H1 (cell line): ENCODE measurements around the gene ITGB2. TPM values are rescaled to one million over a fixed set of nuclear protein-coding genes. Genes with fewer than 3 reads are reported as not detected.

Experiments
- BRCA1 ChIP-seq: IDR thresholded peaks from 2 replicates; pipeline ENCODE4 v1.6.1; 2012; ENCODE audit warnings: low read depth, low read length, improper control_type of control experiment
- CTBP2 ChIP-seq: IDR thresholded peaks from 2 replicates; pipeline ENCODE4 v1.7.0; 2011; ENCODE audit warnings: borderline replicate concordance, mild to moderate bottlenecking, moderate library complexity, mixed read lengths, low read length; ENCODE audit not compliant: insufficient read depth, insufficient read length
- NRF1 ChIP-seq: IDR thresholded peaks from 2 replicates; pipeline ENCODE4 v1.6.1; 2011; ENCODE audit warnings: mild to moderate bottlenecking, low read depth, low read length, improper control_type of control experiment
- PHF8 ChIP-seq: fragments of 200-600 bp; sonication (generic); conservative IDR thresholded peaks from 2 replicates; pipeline ENCODE4 v1.7.1; 2012; ENCODE audit warnings: low read depth, mild to moderate bottlenecking, inconsistent platforms, low read length, moderate library complexity
- SUZ12 ChIP-seq: fragments of 200-600 bp; sonication (generic); IDR thresholded peaks from 2 replicates; pipeline ENCODE4 v1.6.1; 2012; ENCODE audit warnings: mild to moderate bottlenecking, inconsistent platforms, low read length, moderate library complexity, mixed read lengths
- polyA plus RNA-seq, 7 experiments: library from polyadenylated mRNA; depleted of rRNA in 3 of 7; stranded (reverse) in 5 of 7; unstranded in 2 of 7; fragments of >200 nt in 5 of 7; fragments of 200-250 nt in 2 of 7; gene quantifications; 1 replicate in 5 of 7; 2 replicates in 1 of 7; 4 replicates in 1 of 7; pipeline versions ENCODE4 v1.2.1 to v1.2.3, GENCODE V29; 2011 to 2013; ENCODE audit warnings: missing spikeins in 2 of 7, mixed read lengths in 2 of 7
- total RNA-seq: library from RNA; stranded (reverse); fragmentation: NEBNext Ultra II Directional; extraction: Animal tissue kit (Norgen Biotek cat#: 25700); gene quantifications from 2 replicates; pipeline ENCODE4 v1.2.1, GENCODE V29; 2021
- TF ChIP-seq, protein P1 (sequence below): IDR thresholded peaks from 2 replicates; pipeline ENCODE4 v1.6.1; 2011; ENCODE audit warnings: low read length, improper control_type of control experiment

Gene ITGB2
- total and polyA plus RNA-seq, 2 of the 8 experiments (the other 6 are each of a cell fraction or from before 2014, with no cell fraction given), result 0.24 to 0.63 TPM

DNA sequence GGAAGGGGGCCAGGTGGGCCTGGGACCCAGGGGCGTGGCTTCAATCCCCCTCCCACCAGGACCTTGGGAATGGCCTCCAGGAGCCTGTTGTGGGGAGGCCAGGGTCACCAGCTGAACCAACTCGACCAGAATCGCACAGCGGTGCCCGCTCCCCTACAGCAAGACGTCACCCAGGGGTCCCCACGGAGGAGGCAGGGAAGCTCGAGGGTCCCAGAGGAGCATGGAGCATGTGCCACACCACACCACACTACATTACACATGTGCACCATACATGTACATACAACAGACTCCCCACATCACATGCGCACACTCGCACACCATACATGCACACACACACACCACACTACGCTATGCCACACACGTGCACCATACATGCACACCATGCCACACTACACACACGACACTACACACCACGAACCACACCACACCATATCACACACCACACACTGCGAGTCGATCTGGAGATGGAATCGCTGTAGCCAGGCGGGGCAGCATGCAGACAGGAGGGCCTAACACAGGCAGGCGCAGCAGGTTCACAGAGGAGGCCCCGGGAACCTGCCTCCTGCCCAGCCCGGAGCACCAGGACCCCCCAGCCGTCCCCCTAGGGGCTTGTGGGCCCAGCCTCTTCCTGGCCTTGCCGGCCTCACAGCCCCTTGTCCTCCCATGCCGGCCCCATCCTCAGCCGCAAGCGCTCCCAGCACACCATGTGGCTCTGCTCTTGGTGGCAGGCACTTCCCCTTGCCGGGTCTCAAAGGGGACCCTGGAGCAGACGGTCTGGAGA, 596 bp downstream of the ITGB2 start (continued):
- TF ChIP-seq, protein P1, sequence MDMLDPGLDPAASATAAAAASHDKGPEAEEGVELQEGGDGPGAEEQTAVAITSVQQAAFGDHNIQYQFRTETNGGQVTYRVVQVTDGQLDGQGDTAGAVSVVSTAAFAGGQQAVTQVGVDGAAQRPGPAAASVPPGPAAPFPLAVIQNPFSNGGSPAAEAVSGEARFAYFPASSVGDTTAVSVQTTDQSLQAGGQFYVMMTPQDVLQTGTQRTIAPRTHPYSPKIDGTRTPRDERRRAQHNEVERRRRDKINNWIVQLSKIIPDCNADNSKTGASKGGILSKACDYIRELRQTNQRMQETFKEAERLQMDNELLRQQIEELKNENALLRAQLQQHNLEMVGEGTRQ, result no peak
- TF ChIP-seq SUZ12 (no peak; the same call in 1 of the 2 replicates), NRF1 (no peak), BRCA1 (no peak), PHF8 (no peak), CTBP2 (no peak)
